GM21528 (cell line): ENCODE results near the gene FALEC.

Source experiments
- ATAC-seq: cut with Tn5 transposase; IDR thresholded peaks from one replicate; pipeline ENCODE4 v1.9.1; 2021; ENCODE audit warnings: mild to moderate bottlenecking, moderate library complexity; ENCODE audit not compliant: unreplicated experiment, low FRiP score

FALEC gene

DNA sequence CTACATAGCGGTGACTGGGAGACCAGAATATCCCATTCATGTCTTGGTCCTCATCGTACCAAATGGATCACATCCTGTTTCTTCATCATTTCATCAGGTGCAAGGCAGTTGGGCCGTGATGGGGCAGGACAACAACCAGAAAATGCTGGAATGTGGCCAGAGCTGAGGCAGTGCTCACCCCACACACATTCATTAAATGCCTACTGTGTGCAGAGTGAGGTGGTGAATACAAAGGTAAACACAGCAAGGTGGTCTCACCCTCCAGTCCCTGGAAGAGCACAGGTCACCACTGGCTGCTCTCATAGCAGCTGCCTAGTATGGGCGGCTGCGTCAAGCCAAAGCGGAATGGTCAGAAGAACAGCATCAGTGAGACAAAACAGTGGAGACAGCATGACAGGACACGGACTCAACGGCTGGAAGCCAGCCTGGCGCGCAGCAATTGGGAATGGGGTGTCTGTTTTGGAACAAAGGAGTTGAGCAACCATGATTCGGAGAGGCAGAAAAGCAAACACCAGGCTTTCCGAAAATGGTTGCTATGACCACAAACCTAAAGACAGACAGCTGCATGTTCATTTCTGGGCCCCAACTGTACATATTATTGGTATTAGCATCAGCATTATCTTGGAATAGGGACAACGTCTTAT lies 28.1 kb downstream of the FALEC start:
- no peak for ATAC-seq

- ATAC-seq: no peak
Observed at GRCh38 chr1:150544204-150544603, 28.7 kb downstream of the FALEC start.

- ATAC-seq: no peak
Observed at GRCh38 chr1:150545486-150546032, 30.0 kb downstream of the FALEC start.

- no peak for ATAC-seq
Observed at GRCh38 chr1:150546294-150546937, 30.9 kb downstream of the FALEC start.

DNA sequence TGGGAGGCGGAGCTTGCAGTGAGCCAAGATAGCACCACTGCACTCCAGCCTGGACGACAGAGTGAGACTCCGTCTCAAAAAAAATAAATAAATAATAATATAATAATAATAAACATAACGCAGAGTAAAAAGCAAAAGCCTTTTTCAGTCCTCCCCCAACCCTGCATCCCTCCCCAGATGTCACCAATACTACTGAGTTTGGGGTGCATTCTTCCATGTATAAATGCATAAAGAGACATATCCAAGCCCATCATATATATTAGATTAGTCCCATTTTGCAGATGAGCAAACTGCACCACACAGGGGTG lies 32.7 kb downstream of the FALEC start:
- no peak for ATAC-seq

DNA sequence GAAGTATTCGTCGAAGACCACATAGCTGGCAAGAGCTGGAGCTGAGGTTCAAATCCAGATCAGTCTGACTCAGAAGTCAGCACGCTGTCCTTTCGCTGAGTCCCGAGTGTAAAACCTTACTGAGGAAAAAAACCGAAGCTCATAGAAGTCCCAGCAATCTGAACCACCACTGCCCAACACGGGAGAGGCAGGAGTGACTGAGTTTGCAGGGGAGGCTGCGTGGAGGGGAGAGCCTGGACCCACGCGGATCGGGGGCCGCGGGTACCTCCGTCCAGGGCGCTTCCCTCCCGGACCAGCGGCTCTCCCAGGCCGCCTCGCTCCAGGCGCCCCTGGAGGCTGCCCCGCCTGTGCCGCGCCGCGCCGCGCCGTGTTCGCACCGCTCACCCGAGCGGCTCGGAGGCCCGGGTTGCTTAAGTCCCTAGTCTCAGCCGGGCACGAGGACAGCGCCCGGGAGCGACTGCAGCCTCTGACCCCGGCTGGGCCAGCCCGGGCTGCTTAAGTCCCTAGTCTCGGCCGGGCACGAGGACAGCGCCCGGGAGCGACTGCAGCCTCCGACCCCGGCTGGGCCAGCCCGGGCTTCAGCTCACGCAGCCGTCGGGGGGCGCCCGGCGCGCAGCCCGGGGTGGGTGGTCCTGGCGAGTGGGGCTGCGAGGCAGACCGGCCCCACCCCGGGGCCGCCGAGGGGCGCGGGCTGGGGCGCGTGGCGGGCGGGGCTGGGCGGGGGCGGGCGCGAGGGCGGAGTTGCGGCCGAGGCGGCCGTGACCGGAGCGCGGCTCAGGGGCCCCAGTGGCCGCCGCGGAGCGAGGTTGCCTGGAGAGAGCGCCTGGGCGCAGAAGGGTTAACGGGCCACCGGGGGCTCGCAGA lies 33.3 kb downstream of the FALEC start, which contains the start of gene ADAMTSL4:
ADAMTSL4 (plus strand) TSS at position 777 of the 864 bp plus-strand sequence. CDS start 2,881 bp downstream, outside the sequence.
- ATAC-seq: no peak

- no peak for ATAC-seq
Observed at GRCh38 chr1:150549496-150550221, 34.1 kb downstream of the FALEC start.

- ATAC-seq: no peak
Observed at GRCh38 chr1:150550222-150551050, 34.9 kb downstream of the FALEC start.

DNA sequence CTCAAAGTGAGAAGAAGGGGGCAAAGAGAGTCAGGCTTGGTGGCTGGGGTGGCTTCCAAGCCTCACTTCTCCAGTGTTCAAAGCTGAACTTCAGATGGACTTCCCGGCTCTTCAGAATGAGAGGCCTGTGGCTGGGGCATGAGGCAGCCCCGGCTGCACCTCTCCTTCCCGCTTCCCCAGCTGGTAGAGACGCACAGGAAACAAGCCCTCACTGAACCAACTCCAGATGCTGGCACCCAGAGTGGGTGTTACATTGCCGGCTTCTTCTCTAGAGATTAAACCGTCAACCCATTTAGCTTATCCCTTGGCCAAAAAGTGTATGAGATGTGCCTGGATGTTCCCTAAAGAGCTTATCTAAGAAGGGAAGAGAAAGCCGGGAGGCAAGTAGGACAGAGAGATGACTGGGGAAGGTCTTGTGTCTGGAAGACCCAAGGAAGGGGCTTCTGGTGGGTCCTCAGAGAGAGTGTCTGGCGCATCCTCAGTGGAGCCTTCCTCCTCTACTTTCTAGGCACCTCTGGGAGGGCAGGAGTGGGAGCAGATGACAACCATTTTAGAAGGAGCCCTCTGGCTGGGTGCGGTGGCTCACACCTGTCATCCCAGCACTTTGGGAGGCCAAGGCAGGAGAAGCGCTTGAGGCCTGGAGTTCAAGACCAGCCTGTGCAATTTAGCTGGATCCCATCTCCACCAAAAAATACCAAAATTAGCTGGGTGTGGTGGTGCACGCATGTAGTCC lies 35.7 kb downstream of the FALEC start:
- no peak for ATAC-seq

DNA sequence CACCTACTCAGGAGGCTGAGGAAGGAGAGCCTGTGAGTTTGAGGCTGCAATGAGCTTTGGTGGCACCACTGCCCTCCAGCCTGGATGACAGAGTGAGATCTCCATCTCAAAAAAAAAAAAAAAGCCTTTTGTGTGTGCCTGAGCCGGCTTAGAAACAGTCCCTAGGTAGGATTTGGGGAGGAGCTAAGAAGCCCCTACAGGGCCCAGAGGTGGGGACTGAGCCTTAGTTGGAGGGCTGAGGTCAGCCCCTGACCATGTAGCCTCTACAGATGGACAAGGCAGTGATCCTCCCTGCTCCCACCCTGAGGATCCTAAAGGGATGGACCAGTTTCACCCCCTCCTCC lies 36.2 kb downstream of the FALEC start:
- no peak for ATAC-seq

DNA sequence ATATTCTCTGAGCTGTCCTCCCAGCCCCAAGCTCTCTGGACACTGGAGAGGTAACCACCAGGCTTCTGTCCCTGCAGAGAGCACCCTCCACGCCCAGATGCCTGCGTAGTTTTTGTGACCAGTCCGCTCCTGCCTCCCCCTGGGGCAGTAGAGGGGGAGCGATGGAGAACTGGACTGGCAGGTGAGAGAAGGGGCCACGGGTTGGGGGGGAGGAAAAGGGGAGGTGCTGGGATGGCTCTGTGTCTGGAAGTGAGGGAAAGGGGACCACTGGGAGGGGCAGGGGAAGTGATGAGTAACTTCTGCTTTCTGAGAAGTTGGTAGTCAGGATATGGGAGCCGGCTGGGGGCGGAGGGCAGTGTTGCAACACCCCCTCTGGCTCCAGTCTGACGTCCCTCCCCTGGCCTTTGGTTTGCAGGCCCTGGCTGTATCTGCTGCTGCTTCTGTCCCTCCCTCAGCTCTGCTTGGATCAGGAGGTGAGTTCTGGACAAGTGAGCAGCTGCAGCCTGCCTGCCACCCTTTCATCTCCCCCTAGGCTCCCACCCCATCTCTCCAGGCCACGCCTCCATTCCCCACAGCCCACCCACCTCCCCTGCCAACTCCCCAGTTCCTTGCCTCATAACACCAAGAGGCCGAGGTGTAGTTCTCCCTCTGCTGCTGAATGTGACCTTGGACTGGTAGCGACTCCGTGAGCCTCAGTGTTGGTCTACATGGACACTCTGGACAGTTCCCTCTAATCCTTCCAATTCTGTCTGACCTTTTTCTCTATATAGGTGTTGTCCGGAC lies 36.8 kb downstream of the FALEC start:
- no peak for ATAC-seq

DNA sequence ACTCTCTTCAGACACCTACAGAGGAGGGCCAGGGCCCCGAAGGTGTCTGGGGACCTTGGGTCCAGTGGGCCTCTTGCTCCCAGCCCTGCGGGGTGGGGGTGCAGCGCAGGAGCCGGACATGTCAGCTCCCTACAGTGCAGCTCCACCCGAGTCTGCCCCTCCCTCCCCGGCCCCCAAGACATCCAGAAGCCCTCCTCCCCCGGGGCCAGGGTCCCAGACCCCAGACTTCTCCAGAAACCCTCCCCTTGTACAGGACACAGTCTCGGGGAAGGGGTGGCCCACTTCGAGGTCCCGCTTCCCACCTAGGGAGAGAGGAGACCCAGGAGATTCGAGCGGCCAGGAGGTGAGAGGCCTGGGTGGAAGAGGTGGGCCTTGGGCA lies 37.3 kb downstream of the FALEC start:
- no peak for ATAC-seq

DNA sequence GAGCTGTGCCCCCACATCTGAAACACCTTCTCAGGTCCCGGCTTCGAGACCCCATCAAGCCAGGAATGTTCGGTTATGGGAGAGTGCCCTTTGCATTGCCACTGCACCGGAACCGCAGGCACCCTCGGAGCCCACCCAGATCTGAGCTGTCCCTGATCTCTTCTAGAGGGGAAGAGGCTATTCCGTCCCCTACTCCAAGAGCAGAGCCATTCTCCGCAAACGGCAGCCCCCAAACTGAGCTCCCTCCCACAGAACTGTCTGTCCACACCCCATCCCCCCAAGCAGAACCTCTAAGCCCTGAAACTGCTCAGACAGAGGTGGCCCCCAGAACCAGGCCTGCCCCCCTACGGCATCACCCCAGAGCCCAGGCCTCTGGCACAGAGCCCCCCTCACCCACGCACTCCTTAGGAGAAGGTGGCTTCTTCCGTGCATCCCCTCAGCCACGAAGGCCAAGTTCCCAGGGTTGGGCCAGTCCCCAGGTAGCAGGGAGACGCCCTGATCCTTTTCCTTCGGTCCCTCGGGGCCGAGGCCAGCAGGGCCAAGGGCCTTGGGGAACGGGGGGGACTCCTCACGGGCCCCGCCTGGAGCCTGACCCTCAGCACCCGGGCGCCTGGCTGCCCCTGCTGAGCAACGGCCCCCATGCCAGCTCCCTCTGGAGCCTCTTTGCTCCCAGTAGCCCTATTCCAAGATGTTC lies 38.0 kb downstream of the FALEC start:
- no peak for ATAC-seq

DNA sequence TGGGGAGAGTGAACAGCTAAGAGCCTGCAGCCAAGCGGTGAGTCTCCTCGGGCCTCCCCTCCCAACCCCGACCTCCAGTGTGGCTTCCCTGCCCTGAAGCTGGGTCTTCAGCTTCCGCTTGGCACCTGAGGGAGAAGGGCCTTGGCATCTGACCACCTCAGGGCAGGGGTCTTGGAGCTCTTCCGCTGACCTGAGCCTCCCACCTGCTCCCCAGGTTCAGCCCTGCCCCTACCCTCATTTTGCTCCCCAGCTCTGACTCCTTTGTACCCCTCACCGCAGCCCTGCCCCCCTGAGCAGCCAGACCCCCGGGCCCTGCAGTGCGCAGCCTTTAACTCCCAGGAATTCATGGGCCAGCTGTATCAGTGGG lies 38.5 kb downstream of the FALEC start:
- no peak for ATAC-seq

DNA sequence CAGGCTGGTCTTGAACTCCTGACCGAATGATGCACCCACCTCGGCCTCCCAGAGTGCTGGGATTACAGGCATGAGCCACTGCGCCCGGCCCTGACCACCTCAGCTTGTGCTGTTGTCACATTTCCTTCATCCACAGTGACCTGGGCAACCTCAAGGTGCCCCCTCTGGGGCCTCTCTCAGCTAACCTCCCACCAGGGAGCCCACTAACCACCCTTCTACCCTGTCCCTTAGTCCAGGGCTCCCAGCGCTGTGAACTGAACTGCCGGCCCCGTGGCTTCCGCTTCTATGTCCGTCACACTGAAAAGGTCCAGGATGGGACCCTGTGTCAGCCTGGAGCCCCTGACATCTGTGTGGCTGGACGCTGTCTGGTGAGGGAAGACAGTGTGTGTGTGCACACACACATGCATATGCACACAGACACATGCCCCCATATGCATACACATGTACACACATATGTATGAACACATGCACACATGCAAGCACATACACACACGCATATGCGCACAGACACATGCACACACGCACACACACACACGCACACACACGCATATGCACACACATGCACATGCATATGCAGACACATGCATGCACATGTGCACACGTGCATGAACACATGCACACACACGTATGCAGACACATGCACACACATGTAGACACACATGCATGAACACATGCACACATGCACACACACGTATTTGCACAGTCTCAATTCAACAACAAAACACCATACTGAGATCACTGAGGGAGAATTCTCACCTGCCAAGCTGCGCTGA lies 39.8 kb downstream of the FALEC start:
- ATAC-seq: no peak

- no peak for ATAC-seq
Observed at GRCh38 chr1:150555971-150556865, 40.7 kb downstream of the FALEC start.
